22Rv1 (cell line): ENCODE results near the gene SLC38A10.

Experiments
- CTCF ChIP-seq: fragments of 450-650 bp; IDR thresholded peaks from 2 replicates; pipeline ENCODE4 v1.5.1; 2017; ENCODE audit warnings: mild to moderate bottlenecking
- ZFX ChIP-seq: fragments of 450-650 bp; IDR thresholded peaks from 2 replicates; pipeline ENCODE4 v1.6.1; 2017; ENCODE audit warnings: antibody characterized with exemption, borderline replicate concordance

DNA sequence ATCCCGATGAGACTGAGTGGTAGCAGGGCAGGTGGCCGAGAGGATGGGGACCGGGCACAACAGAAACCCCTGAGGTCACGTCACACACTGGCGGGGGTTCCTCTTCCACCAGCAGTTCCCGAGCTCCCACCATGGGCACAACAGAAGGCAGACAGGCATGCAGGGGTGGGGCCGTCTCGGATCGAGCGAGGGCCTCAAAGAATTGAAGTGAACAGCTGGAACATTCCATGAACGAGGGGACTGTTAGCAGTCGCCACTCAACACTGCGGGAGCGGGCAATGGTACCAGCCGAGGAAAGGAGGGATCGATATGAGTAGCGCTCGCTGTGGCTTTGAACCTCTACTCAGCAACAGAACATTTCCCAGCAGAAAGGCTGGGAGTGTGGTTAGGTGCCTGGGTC lies 77.6 kb downstream of the SLC38A10 start:
- no peak for TF ChIP-seq CTCF
- no peak for TF ChIP-seq ZFX
